ENCODE results near the gene XYLT2. TPM values are rescaled to one million over a fixed set of nuclear protein-coding genes. Genes with fewer than 3 reads are reported as not detected.

XYLT2 gene
- total RNA-seq, 1 donor from 2014 or later: 10.4 TPM

- DNase-seq (ENCODE audit: low spot score) (no peak), ATAC-seq (no peak)
Observed at GRCh38 chr17:50363217-50364060, 17.5 kb downstream of the XYLT2 start.

- DNase-seq (ENCODE audit: low spot score) (no peak), ATAC-seq (no peak)
Observed at GRCh38 chr17:50364061-50364458, 18.1 kb downstream of the XYLT2 start.

- DNase-seq (ENCODE audit: low spot score) (no peak), ATAC-seq (no peak)
Observed at GRCh38 chr17:50364715-50365114, 18.8 kb downstream of the XYLT2 start.

- ATAC-seq: no peak
- no peak for DNase-seq (ENCODE audit: low spot score)
Observed at GRCh38 chr17:50365165-50365564, 19.2 kb downstream of the XYLT2 start.

- DNase-seq (ENCODE audit: low spot score): no peak
- ATAC-seq: no peak
Observed at GRCh38 chr17:50365649-50366393, 19.9 kb downstream of the XYLT2 start.

- ATAC-seq (no peak), DNase-seq (ENCODE audit: low spot score) (no peak)
Observed at GRCh38 chr17:50367401-50367800, 21.5 kb downstream of the XYLT2 start.

- ATAC-seq: no peak
- no peak for DNase-seq (ENCODE audit: low spot score)
Observed at GRCh38 chr17:50370052-50370451, 24.1 kb downstream of the XYLT2 start.

GRCh38 chr17:50371526-50371925, 25.6 kb downstream of the XYLT2 start:
- DNase-seq (ENCODE audit: low spot score) (no peak), ATAC-seq (no peak)

- ATAC-seq: no peak
- no peak for DNase-seq (ENCODE audit: low spot score)
Observed at GRCh38 chr17:50372222-50372757, 26.4 kb downstream of the XYLT2 start.

- ATAC-seq (peak; percentile 97), DNase-seq (ENCODE audit: low spot score) (peak; percentile 87)
Observed at GRCh38 chr17:50372758-50373556, 27.0 kb downstream of the XYLT2 start, which contains the start of the genes EME1 and MRPL27. Gene EME1, plus strand, starts transcription at chr17:50373229. Its CDS starts 1,980 bp downstream, at chr17:50375209. Gene MRPL27, minus strand, starts transcription at chr17:50373184. Its CDS starts 14 bp downstream, at chr17:50373170.

- ATAC-seq (no peak), DNase-seq (ENCODE audit: low spot score) (no peak)
Observed at GRCh38 chr17:50373705-50374104, 27.8 kb downstream of the XYLT2 start.

GRCh38 chr17:50375858-50376538, 30.1 kb downstream of the XYLT2 start:
- no peak for ATAC-seq
- no peak for DNase-seq (ENCODE audit: low spot score)

- ATAC-seq: no peak
- DNase-seq (ENCODE audit: low spot score): no peak
Observed at GRCh38 chr17:50379351-50380132, 33.6 kb downstream of the XYLT2 start.

- DNase-seq (ENCODE audit: low spot score) (no peak), ATAC-seq (peak; percentile 51)
Observed at GRCh38 chr17:50380369-50381259, 34.7 kb downstream of the XYLT2 start.

- ATAC-seq (no peak), DNase-seq (ENCODE audit: low spot score) (no peak)
Observed at GRCh38 chr17:50381260-50381815, 35.4 kb downstream of the XYLT2 start.

- ATAC-seq: no peak
Observed at GRCh38 chr17:50381920-50382319, 36.0 kb downstream of the XYLT2 start.

GRCh38 chr17:50382931-50383330, 37.0 kb downstream of the XYLT2 start:
- no peak for ATAC-seq
- no peak for DNase-seq (ENCODE audit: low spot score)

More at GRCh38 chr17:50381920-50382319, 36.0 kb downstream of the XYLT2 start:
- no peak for DNase-seq (ENCODE audit: low spot score)

GRCh38 chr17:50386510-50386909, 40.6 kb downstream of the XYLT2 start:
- no peak for DNase-seq (ENCODE audit: low spot score)
- ATAC-seq: peak; percentile 19

All from left lobe of liver (tissue), 2 donors.